ENCODE data around the gene NR3C1.

NR3C1 gene

DNA sequence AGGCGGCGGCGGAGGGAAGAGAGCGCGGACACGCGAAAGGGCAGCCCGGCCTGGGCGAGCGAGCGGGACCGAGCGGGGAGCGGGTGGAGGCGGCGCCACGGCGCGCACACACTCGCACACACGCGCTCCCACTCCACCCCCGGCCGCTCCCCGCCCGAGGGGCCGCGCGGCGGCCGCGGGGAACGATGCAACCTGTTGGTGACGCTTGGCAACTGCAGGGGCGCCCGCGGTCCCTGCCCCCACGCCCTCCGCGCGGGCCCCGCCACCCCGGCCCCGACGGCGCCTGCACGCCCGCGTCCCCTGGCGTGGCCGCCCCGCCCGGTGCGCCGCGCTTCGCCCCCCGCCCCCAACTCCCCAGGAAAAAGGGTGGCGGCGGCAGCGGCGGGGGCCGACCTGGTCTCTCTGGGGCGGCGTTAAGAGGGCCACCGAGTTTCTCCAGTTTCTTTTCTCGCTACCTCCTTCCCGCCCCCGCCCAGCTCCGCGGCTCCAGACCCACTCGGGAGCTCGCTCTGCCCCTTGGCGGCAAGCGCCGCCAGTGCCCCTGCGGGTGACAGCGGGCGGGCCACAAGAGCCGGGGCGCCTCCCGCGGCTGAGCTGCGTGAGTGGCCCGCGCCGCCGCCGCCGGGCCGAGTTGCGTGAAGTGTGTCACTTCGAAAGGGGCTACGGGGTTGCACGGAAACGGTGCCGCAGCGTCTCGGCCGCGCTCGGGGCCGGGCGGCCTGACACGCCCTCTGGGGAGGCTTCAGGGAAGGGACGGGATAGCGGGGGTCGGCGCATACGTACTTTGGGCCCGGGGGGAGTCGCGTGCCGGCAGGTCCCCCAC is at the start of gene NR3C1:
Gene NR3C1, minus strand, starts transcription at position 94 of the 823 bp plus-strand sequence. CDS start 2,847 bp downstream, outside the sequence.
- peak; percentile 69 for DNase-seq (ENCODE audit: low spot score)

DNA sequence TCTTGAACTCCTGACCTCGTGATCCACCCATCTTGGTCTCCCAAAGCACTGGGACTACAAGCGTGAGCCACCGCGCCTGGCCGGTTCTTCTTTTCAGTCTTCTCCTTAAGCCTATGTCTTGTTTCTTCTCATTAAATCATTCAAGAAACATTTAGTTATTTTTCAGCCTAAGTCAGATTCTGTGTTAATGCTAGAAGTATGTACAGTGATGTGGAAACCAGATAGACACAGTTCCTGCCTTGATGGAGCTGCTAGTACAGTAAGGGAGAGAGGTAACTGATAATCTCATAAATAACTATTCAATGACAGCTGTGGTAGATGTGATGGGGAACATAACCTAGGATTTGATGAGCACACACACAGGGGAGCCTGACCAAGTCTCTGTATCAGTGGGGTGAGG is 46.3 kb upstream of the NR3C1 start:
- no peak for DNase-seq (ENCODE audit: low spot score)

DNA sequence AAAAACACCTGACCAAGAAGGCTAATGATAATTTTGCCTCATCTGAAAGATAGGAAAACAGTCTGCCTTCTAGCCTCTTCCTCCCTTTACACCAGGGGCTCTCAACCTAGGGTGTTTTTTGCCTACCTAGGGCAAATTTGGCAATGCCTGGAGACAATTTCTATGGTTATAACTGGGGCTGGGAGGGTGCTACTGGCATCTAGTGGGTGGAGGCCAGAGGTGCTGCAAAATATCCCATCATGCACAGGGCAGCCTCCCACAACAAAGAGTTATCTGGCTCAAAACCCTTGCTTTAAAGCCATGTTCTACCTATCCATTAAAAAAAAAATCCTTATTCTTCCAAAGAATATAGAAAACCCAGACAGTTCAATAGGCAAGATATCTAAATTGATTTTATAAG is 45.0 kb upstream of the NR3C1 start:
- no peak for DNase-seq (ENCODE audit: low spot score)

DNA sequence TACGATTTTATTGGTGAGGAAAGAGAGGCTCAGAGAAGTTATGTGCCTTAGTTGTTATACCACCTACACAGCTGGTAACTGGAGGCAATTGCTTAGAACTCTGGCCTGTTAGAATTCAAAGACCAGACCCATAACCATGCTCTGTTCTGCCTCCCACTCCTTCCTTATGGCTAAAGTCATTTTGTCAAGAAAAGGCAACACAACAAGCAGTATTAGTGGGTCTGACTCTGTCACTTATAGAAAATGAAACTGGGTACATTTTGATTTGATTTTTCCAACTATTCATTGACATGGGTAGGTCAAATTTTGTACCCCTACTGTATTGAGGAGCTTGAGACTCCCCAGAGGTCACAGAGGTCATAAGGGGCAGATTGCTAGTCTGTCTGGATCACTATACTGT is 44.5 kb upstream of the NR3C1 start:
- no peak for DNase-seq (ENCODE audit: low spot score)

DNA sequence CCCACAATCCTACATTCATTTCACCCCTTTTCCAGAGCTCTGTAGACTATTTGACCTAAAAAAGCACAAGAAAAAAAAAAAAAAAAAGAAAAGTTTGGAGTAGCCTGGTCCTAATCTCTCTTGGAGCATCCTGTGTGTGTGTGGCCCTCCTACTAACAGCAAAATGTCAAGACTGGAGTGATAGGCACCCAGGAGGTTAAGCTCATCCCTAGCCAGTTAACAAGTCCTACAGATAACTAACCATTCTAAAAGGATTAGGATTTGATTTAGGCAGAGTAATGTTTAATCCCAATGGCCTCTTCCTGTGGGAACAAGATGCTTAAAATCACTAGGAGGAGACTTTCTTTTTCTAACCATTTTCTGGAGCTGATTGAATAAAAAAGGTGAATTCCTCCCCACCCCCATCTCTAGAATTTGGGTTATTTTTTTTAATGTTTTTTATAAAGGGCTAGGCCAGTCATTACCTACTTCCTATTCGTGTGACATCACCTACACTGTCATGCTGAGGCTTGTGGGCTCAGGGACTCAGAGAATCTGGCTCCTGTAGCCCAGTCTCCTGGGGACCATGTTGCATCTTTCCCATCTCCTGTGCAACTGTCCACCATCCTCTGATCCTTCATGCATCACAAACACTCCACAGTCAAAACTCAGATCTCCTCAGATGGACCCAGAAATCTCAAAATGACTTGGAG is 43.2 kb upstream of the NR3C1 start:
- DNase-seq (ENCODE audit: low spot score): no peak

GRCh38 chr5:143445776-143446175 is 42.3 kb upstream of the NR3C1 start:
- DNase-seq (ENCODE audit: low spot score): no peak

GRCh38 chr5:143443330-143443729 is 39.8 kb upstream of the NR3C1 start:
- DNase-seq (ENCODE audit: low spot score): no peak

DNA sequence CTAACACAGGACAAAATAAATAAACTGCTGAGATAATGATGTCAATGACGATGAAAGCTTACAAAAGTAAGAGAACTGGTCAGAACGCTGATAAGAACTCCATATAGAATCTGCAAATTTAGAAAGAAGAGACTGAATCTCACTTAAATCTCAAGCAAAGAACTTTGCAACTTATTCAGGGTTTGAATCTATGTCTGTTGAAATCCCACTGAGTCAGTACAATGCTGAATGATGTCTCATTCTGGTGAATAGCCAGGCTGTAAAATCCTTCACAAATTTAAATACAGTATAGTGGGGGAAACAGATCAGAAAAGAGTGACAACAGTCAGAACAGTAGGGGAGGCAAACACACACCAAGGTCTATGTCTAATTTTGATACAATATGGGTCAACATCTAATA is 38.9 kb upstream of the NR3C1 start:
- DNase-seq (ENCODE audit: low spot score): no peak

DNA sequence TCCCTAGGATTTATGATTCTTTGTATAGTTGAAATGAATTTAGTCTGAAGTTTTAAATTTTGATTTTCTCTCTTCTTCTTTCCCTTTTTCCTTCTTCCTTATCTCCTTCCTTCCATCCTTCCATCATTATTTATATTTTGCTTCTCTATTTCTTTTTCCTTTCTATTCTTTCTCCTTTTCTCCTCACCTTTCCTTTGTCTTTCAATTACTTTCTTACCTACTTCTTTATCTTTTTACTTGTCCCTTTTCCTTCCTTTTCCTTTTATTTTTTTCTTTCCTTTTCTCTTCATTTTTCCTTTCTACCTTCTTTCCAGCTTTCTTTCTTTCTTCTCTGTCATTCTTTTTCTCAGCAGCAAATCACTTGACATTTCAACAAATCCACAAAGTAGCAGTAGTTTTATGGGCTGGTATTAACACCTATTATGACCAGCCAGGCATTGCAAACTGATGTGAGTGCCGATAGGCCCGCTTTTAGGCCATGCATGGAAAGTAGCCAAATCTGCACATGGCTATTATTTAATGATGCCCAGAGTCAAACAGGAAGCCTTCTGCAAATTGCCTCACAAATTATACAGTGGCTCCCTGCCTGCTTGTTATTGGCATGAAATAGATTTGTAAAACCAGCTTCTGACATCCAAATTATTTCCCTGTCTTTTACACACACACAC is 37.1 kb upstream of the NR3C1 start:
- no peak for DNase-seq (ENCODE audit: low spot score)

- no peak for DNase-seq (ENCODE audit: low spot score)
These were observed 34.3 kb upstream of the NR3C1 start for GRCh38 chr5:143437666-143438273.

- DNase-seq (ENCODE audit: low spot score): no peak
These were observed 33.4 kb upstream of the NR3C1 start for GRCh38 chr5:143436871-143437270.

- no peak for DNase-seq (ENCODE audit: low spot score)
These were observed 31.7 kb upstream of the NR3C1 start for GRCh38 chr5:143435210-143435657.

GRCh38 chr5:143434261-143435209 is 31.0 kb upstream of the NR3C1 start:
- DNase-seq (ENCODE audit: low spot score): no peak

DNA sequence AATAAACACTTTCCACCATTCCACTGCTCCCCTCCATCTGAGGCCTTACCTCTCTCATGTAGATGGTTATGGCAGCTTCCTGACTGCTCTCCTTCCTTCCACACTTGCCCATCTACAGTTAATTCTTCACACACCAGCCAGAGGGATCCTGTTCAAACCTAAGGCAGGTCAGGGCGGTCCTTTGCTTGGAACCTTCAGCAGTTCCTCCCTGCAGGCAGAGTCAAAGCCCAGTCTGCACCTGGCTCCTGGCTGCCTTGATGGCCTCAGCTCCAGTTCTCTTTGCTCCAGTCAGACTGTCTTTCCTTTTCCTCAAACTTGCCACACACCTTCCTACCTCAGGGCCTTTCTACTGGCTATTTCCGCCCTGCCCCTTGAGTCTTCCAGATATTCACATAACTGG is 30.2 kb upstream of the NR3C1 start:
- DNase-seq (ENCODE audit: low spot score): no peak

DNA sequence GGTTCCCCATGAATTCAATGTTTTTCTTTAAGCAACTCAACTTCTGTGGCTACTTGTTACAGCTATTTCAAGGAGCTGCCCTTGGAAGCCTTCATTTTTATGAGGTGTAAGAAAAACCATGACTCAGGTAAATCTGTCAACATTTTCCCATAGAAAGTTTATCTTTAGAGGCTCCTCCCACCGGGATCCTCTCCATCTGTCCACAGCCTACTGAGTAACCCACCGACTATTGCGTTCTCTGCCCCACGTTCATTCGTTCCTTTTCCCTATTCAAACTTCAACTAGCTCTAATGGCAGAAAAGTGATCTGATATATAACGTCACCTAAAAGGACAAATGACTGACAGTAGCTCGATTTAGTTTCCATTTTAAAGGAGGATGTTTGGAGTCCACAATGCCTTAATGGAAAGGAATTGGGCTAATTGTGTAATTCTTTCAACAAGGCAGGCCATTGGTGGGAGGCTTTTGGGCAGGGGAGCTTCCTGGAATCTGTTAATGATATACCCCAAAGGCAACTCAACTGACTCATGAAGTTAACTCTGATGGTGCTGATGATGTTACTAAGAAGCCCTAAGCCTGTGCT is 29.3 kb upstream of the NR3C1 start:
- DNase-seq (ENCODE audit: low spot score): no peak

DNA sequence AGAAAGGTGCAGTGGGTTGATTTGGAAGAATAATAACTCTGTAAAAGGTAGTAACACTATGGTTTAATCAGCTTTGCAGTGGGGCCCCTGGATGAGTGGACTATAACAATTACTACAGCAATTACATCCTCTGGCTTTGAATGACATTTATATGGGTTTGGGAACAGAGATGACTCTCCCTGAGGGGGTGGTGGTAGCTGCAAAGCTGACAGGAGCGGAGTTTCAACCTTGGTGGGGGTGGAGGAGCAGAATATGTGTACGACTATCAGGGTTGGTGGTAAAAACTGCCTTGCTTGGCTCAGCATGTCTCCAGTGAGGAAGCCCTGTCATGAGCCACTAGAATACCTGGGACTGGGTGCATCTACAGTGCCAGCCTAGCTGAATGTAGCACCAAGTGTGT is 28.3 kb upstream of the NR3C1 start:
- DNase-seq (ENCODE audit: low spot score): no peak

GRCh38 chr5:143428738-143429420 is 25.4 kb upstream of the NR3C1 start:
- no peak for DNase-seq (ENCODE audit: low spot score)

DNA sequence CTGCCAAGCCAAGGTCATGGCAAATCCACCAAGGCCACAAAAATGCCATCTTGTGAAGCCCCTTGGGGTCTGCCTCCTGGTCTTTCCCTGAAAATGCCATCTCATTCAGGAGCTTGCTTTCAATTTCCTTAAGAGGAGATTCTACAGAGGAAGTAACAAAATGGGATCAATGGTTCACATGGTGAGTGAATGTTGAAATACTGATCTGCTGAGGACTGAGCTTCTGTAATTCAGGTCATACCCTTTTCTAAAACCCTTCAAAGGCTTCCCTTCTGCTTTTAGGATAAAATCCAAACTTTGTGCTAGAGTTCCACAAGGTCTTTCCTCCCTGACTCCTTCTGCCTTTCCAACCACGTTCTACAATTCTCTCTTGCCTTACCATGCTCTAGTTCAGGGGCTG is 24.7 kb upstream of the NR3C1 start:
- no peak for DNase-seq (ENCODE audit: low spot score)

GRCh38 chr5:143427122-143427735 is 23.7 kb upstream of the NR3C1 start:
- no peak for DNase-seq (ENCODE audit: low spot score)

- no peak for DNase-seq (ENCODE audit: low spot score)
These were observed 23.0 kb upstream of the NR3C1 start for GRCh38 chr5:143426437-143426991.

Data from HuH-7 (cell line).